HL-60 (cell line): ENCODE results near the gene RNASE12.

Experiments used
- DNase-seq, 2 experiments: peaks; one replicate each; pipeline ENCODE4 v3.0.0-alpha.2; 2010 to 2020; ENCODE audit warnings: low read depth in 1 of 2, low spot score in 1 of 2
- H3K27ac ChIP-seq: fragments of 250-450 bp; sonication (Bioruptor Pico); replicated peaks from 2 replicates; pipeline ENCODE4 v1.5.1; 2020; ENCODE audit warnings: mild to moderate bottlenecking, moderate library complexity
- H3K27me3 ChIP-seq: fragments of 250-450 bp; sonication (Bioruptor Pico); 2 replicates; pipeline ENCODE4 v1.5.1; 2021; ENCODE audit warnings: mild to moderate bottlenecking, moderate library complexity; ENCODE audit not compliant: insufficient read depth, poor library complexity, severe bottlenecking
- H3K4me3 ChIP-seq: replicated peaks from 2 replicates; pipeline ENCODE4 v1.5.1; 2011; ENCODE audit warnings: mild to moderate bottlenecking, control low read depth, low read length; ENCODE audit not compliant: insufficient read depth
- GABPA ChIP-seq: IDR thresholded peaks from 2 replicates; pipeline ENCODE4 v1.6.1; 2012; ENCODE audit warnings: low read depth
- POLR2AphosphoS5 ChIP-seq: IDR thresholded peaks from 2 replicates; pipeline ENCODE4 v1.6.1; 2012; ENCODE audit warnings: low read depth
- SPI1 ChIP-seq: IDR thresholded peaks from 2 replicates; pipeline ENCODE4 v1.6.1; 2012; ENCODE audit warnings: low read depth, mild to moderate bottlenecking, borderline replicate concordance
- TF ChIP-seq, protein P1 (sequence below): IDR thresholded peaks from 2 replicates; pipeline ENCODE4 v1.6.1; 2012; ENCODE audit warnings: low read depth; ENCODE audit not compliant: insufficient replicate concordance
- TF ChIP-seq, protein P2 (sequence below): IDR thresholded peaks from one replicate; pipeline ENCODE4 v1.5.1; 2011; ENCODE audit warnings: low read length, control low read depth, inconsistent platforms; ENCODE audit not compliant: insufficient read depth

Gene RNASE12

DNA sequence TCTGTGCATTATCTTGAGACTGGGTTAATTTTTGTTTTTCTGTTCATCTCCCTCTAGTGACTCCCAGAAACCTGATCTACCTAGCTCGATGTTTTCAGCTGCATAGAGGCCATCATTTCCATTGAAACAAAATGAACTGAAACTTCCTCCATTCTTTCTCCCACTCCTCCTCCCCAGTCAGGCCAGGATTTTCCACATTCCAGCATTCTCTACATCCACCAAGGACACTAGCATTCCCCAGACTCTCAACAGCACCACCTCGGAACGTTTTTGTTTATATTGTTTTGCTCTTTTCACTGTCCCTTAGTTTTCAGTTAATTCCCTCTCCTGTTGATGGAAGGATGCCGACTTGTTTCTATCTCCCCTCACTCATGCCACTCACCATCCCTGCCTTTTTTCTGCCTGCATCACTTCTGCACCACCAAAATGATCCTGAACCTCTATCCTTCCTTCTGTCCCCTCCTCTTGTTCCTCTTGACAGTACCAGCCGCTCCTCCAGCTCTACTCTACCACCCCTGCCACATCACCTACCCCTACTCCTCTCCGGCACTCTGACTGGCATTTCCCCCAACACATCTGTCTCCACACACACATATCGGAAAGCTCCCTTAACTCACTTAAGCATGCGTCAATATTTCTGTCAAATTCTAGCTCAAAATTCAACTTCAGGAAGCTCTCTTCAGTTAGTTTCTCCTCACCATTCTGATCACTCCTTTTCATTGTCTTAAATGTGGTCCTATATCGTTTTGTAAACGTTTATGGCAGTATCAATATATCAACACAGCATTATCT lies 37.1 kb upstream of the RNASE12 start:
- DNase-seq: no peak
- no peak overlapping the region for H3K4me3 ChIP-seq
- TF ChIP-seq, protein P1, sequence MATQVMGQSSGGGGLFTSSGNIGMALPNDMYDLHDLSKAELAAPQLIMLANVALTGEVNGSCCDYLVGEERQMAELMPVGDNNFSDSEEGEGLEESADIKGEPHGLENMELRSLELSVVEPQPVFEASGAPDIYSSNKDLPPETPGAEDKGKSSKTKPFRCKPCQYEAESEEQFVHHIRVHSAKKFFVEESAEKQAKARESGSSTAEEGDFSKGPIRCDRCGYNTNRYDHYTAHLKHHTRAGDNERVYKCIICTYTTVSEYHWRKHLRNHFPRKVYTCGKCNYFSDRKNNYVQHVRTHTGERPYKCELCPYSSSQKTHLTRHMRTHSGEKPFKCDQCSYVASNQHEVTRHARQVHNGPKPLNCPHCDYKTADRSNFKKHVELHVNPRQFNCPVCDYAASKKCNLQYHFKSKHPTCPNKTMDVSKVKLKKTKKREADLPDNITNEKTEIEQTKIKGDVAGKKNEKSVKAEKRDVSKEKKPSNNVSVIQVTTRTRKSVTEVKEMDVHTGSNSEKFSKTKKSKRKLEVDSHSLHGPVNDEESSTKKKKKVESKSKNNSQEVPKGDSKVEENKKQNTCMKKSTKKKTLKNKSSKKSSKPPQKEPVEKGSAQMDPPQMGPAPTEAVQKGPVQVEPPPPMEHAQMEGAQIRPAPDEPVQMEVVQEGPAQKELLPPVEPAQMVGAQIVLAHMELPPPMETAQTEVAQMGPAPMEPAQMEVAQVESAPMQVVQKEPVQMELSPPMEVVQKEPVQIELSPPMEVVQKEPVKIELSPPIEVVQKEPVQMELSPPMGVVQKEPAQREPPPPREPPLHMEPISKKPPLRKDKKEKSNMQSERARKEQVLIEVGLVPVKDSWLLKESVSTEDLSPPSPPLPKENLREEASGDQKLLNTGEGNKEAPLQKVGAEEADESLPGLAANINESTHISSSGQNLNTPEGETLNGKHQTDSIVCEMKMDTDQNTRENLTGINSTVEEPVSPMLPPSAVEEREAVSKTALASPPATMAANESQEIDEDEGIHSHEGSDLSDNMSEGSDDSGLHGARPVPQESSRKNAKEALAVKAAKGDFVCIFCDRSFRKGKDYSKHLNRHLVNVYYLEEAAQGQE: no peak
- no peak for TF ChIP-seq POLR2AphosphoS5
- TF ChIP-seq SPI1: no peak
- TF ChIP-seq, protein P2, sequence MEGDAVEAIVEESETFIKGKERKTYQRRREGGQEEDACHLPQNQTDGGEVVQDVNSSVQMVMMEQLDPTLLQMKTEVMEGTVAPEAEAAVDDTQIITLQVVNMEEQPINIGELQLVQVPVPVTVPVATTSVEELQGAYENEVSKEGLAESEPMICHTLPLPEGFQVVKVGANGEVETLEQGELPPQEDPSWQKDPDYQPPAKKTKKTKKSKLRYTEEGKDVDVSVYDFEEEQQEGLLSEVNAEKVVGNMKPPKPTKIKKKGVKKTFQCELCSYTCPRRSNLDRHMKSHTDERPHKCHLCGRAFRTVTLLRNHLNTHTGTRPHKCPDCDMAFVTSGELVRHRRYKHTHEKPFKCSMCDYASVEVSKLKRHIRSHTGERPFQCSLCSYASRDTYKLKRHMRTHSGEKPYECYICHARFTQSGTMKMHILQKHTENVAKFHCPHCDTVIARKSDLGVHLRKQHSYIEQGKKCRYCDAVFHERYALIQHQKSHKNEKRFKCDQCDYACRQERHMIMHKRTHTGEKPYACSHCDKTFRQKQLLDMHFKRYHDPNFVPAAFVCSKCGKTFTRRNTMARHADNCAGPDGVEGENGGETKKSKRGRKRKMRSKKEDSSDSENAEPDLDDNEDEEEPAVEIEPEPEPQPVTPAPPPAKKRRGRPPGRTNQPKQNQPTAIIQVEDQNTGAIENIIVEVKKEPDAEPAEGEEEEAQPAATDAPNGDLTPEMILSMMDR: no peak

DNA sequence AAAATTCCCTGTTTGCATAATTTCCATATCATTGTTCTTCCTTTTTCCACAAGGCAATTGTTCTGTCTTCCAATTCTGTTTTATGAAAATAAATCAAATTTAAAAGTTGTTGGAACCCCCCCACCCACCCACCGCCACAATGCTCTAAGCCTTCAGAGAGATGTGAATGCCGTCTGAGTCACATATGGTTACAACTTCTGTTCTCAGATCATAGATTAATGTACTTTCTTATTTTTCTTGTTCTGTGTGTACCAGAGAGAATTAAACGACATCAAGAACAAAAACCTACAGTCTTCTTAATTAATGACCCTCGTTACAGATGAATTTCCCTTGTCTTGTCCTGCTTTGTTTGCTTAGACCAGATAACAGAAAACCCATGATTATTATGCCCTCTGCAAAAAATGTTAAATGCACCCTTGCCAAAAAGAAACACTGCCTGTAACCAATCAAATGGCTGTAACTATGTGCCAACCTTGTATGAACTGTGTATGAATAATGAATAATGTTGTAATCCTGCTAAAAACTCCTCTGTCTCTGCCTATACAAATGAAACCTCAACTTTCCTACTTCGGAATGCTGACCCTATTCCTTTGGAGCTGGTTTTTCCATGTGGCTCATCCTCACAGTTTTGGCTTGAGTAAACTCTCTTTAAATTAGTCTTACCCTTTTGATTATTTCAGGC lies 36.3 kb upstream of the RNASE12 start:
- Histone ChIP-seq H3K4me3 (no peak overlapping the region), H3K27ac (no peak overlapping the region), H3K27me3 (no peaks in the 10 kb centered on the region)
- TF ChIP-seq SPI1 (no peak), GABPA (no peak), POLR2AphosphoS5 (no peak)
- TF ChIP-seq, protein P1: no peak
- TF ChIP-seq, protein P2: no peak
- DNase-seq: no peak

More for the DNA sequence above, 37.1 kb upstream of the RNASE12 start:
- Histone ChIP-seq H3K27ac (no peak overlapping the region), H3K27me3 (no peaks in the 10 kb centered on the region)

DNA sequence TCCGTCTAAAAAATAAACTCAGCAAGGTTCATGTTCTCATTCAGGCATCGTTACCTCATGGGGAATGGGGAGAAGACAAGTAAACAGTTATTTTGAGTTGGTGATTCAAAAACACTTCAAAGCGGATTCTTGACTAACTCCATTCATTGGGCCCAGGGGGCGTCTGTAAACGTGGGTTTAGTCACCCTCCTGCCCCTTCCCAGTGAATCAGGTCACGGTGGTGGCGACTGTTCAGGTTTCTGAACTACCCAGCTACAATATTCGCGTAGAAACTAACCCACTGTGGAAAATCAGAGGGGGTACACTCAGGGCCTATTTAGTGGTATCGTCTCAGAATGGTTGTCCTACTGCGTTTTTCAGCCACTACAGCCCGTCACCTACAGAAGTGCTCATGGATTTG lies 35.1 kb upstream of the RNASE12 start:
- H3K27ac ChIP-seq: no peak overlapping the region
- no peak overlapping the region for H3K4me3 ChIP-seq
- TF ChIP-seq SPI1 (no peak), POLR2AphosphoS5 (no peak), GABPA (no peak)
- TF ChIP-seq, protein P2: no peak
- TF ChIP-seq, protein P1: no peak
- no peak for DNase-seq
- H3K27me3 ChIP-seq: no peaks in the 10 kb centered on the region
